Epithelial cell of proximal tubule (primary cell): ENCODE results near the gene MARCO. TPM values are rescaled to one million over a fixed set of nuclear protein-coding genes. Genes with fewer than 3 reads are reported as not detected.

Source experiments
- DNase-seq: peaks from one replicate; pipeline ENCODE4 v3.0.0-alpha.2; 2011; ENCODE audit warnings: low read depth
- H3K4me3 ChIP-seq: 2 replicates; pipeline ENCODE4 v1.5.1; 2011; ENCODE audit warnings: low read depth, mild to moderate bottlenecking, low read length
- total RNA-seq: library from RNA; depleted of rRNA; stranded (reverse); fragments of >200 nt; gene quantifications from 2 replicates; pipeline ENCODE4 v1.2.3, GENCODE V29; 2015
- TF ChIP-seq, protein P1 (sequence below): conservative IDR thresholded peaks from 2 replicates; pipeline ENCODE4 v1.5.1; 2012; ENCODE audit warnings: low read depth, mild to moderate bottlenecking, low read length

Gene MARCO
- total RNA-seq, 1 donor from 2014 or later, result not detected

- DNase-seq, result no peak
- TF ChIP-seq, protein P1, sequence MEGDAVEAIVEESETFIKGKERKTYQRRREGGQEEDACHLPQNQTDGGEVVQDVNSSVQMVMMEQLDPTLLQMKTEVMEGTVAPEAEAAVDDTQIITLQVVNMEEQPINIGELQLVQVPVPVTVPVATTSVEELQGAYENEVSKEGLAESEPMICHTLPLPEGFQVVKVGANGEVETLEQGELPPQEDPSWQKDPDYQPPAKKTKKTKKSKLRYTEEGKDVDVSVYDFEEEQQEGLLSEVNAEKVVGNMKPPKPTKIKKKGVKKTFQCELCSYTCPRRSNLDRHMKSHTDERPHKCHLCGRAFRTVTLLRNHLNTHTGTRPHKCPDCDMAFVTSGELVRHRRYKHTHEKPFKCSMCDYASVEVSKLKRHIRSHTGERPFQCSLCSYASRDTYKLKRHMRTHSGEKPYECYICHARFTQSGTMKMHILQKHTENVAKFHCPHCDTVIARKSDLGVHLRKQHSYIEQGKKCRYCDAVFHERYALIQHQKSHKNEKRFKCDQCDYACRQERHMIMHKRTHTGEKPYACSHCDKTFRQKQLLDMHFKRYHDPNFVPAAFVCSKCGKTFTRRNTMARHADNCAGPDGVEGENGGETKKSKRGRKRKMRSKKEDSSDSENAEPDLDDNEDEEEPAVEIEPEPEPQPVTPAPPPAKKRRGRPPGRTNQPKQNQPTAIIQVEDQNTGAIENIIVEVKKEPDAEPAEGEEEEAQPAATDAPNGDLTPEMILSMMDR, result no peak
- H3K4me3 ChIP-seq, result no peak overlapping the region
Measured at GRCh38 chr2:118925476-118925875, 16.5 kb upstream of the MARCO start.

- no peak for DNase-seq
- TF ChIP-seq, protein P1, result no peak
Measured at GRCh38 chr2:118925981-118926380, 16.0 kb upstream of the MARCO start.

DNA sequence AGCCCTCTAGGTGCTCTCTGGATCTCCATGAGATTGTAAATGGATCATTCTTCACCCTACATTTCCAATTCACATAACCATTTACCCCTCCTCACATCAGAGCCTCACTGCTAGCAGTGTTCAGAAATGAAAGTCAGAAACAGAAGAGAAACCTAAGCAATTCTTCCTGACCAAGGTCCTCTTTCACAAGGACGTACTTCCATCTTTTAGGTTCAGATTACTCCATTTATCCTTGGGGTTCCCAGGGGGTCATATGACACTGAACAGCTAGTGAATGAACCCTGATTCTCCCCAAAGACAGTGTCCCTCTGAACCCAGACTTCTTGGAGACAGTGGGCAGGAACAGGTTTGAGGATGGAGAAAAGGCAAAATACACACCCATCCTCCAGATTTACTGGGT, 12.9 kb upstream of the MARCO start:
- TF ChIP-seq, protein P1, result no peak
- no peak overlapping the region for H3K4me3 ChIP-seq
- no peak for DNase-seq

More at GRCh38 chr2:118925981-118926380, 16.0 kb upstream of the MARCO start:
- no peak overlapping the region for H3K4me3 ChIP-seq

DNA sequence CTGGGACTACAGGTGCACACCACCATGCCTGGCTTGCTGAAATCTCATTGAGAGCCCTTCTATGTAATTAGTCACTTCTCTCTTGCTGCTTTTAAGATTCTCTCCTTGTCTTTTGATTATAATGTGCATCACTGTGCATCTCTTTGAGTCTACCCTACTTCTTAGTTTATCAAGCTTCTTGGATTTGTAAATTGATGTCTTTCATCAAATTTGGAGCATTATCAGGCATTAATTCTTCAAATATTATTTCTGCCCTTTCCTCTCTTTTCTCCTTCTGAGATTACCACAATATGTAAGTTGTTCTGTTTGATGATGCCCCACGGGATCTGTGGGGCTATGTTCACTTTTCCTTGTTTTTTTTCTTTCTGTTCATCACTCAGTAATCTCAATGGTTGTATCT, 9.0 kb upstream of the MARCO start:
- no peak overlapping the region for H3K4me3 ChIP-seq
- TF ChIP-seq, protein P1, result no peak
- DNase-seq, result no peak

DNA sequence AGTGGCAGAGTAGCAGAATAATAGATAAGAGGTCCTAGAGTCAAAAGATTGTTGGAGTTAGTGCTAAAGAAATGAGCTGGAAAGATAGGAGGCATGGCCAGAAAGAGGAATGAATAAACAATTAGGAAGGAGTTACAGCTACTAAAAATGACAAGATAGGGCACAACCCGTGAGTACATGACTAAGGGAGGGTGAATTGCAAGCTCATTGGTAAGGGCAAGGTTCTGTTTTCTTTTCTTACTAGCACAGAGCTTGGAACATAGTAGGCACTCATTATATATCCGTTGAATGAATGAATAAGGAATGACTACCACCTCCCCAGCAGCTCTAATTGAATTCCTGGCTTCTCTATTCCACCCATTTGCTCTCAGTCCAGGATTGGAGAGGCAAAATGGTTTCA, 5.7 kb upstream of the MARCO start:
- TF ChIP-seq, protein P1, result no peak
- DNase-seq, result no peak
- no peak overlapping the region for H3K4me3 ChIP-seq

DNA sequence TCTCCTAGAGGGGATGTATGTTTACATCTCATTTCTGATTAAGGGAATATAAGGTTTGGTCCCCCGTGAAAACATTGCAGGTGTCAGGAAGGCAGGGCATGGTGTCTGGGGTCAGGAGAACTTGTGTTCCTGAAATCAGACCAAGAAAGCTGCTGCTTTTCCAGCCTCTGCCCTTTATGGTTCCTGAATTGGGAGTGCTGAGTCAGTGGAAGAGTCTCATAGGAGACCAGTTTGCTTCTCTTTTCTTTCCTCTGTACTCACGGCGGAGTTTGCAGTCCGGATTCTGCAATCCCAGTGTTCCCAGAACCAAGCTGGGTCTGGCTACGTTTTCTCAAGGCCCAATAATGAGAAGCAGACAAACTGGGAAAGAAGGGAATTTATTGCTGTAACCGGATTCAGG, 5.1 kb upstream of the MARCO start:
- DNase-seq, result no peak
- no peak overlapping the region for H3K4me3 ChIP-seq
- TF ChIP-seq, protein P1, result no peak

DNA sequence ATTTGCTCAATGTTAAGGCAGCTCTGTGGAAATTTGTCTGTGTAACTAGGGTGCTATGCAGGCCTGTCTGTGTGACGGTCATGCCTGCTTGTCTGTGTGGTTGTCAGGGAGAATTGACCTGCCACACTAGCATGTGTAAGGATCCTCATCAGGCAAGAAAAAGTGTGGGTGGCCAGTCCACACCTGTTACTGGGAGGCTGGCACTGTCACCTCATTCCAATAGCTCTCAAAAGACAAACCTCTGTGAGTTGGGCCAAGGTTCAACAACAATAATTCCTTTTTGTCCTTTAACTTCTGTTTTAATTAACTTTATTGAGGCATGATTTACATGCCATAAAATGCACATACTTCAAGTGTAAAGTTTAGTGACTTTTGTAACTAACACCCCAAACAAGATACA, 4.2 kb upstream of the MARCO start:
- no peak overlapping the region for H3K4me3 ChIP-seq
- TF ChIP-seq, protein P1, result no peak

More for the DNA sequence above, 4.2 kb upstream of the MARCO start:
- DNase-seq, result no peak
